NCI-H345 treated with DMSO at 0.1 percent for 48 hours (cell line): Measurements from ENCODE around the gene MYO10.
"Not testable (repeated sequence)": the region's sequence is repeated elsewhere in the genome, so short reads cannot be mapped to it uniquely, and the experiment has no call there.

ENCODE experiments used
- DNase-seq: peaks from one replicate; lab custom pipeline; 2025; ENCODE audit not compliant: unreplicated experiment; lab: John Stamatoyannopoulos, UW

Gene MYO10

GRCh38 chr5:16936150-16936988 is at the start of gene MYO10:
Gene MYO10 (minus strand): TSS chr5:16936288. CDS start chr5:16935808, 480 bp downstream.
- DNase-seq = peak; percentile 53

GRCh38 chr5:16985304-16985703 is 49.2 kb upstream of the MYO10 start:
- DNase-seq = not testable (repeated sequence)

GRCh38 chr5:16983972-16984371 is 47.9 kb upstream of the MYO10 start:
- DNase-seq = no peak

- DNase-seq = no peak
Observed at GRCh38 chr5:16983022-16983639, 47.0 kb upstream of the MYO10 start.

GRCh38 chr5:16981700-16982099 is 45.6 kb upstream of the MYO10 start:
- no peak for DNase-seq

- no peak for DNase-seq
Observed at GRCh38 chr5:16980983-16981382, 44.9 kb upstream of the MYO10 start.

GRCh38 chr5:16978296-16978695 is 42.2 kb upstream of the MYO10 start:
- DNase-seq = no peak

- no peak for DNase-seq
Observed at GRCh38 chr5:16976625-16977008, 40.5 kb upstream of the MYO10 start.

- no peak for DNase-seq
Observed at GRCh38 chr5:16975950-16976624, 40.0 kb upstream of the MYO10 start.

GRCh38 chr5:16974981-16975380 is 38.9 kb upstream of the MYO10 start:
- DNase-seq = no peak

- DNase-seq = no peak
Observed at GRCh38 chr5:16970826-16971225, 34.7 kb upstream of the MYO10 start.

GRCh38 chr5:16970260-16970659 is 34.2 kb upstream of the MYO10 start:
- no peak for DNase-seq

- DNase-seq = no peak
Observed at GRCh38 chr5:16965581-16965980, 29.5 kb upstream of the MYO10 start.

- no peak for DNase-seq
Observed at GRCh38 chr5:16963821-16964220, 27.7 kb upstream of the MYO10 start.

GRCh38 chr5:16961131-16961530 is 25.0 kb upstream of the MYO10 start:
- DNase-seq = no peak

- DNase-seq = no peak
Observed at GRCh38 chr5:16957304-16958196, 21.5 kb upstream of the MYO10 start.

- no peak for DNase-seq
Observed at GRCh38 chr5:16953729-16954128, 17.6 kb upstream of the MYO10 start.

GRCh38 chr5:16952968-16953671 is 17.0 kb upstream of the MYO10 start:
- DNase-seq = no peak

GRCh38 chr5:16946725-16947124 is 10.6 kb upstream of the MYO10 start:
- DNase-seq = no peak

GRCh38 chr5:16944816-16945562 is 8.9 kb upstream of the MYO10 start:
- no peak for DNase-seq
